ENCODE results near the gene ATG16L1. TPM values are rescaled to one million over a fixed set of nuclear protein-coding genes. Genes with fewer than 3 reads are reported as not detected.

ATG16L1 gene
- total and polyA plus RNA-seq, 2 donors (not counting 3 experiments of a cell fraction or from before 2014, with no cell fraction given): 18.1 to 29.8 TPM

- no TSS peak for BruUV-seq (replicated peaks)
- Histone ChIP-seq H3K79me2 (ENCODE audit: control insufficient read depth, insufficient read depth, low read length) (no peaks in the 10 kb centered on the region), H3K36me3 (ENCODE audit: control insufficient read depth in 2 of 2, extremely low read depth in 1 of 2, insufficient read depth in 2 of 2, low read length in 2 of 2) (no peaks in the 10 kb centered on the region), H3K4me3 (replicated peaks in 1 of 3; ENCODE audit: insufficient read depth in 1 of 3, low read depth in 1 of 3, low read length in 3 of 3) (no peak overlapping the region), H3K27me3 (ENCODE audit: control insufficient read depth in 2 of 2, insufficient read depth in 2 of 2, low read length in 2 of 2) (no peaks in the 10 kb centered on the region), H4K20me1 (replicated peaks; ENCODE audit: control insufficient read depth, extremely low read depth, insufficient read depth, low read length) (no peaks in the 10 kb centered on the region), H3K9me3 (replicated peaks; ENCODE audit: control insufficient read depth, insufficient read depth, low read length) (no peaks in the 10 kb centered on the region), H2AFZ (ENCODE audit: low read depth, low read length) (no peak overlapping the region), H3K4me2 (ENCODE audit: insufficient read depth, low read length) (no peak overlapping the region), H3K9me1 (replicated peaks; ENCODE audit: control insufficient read depth, extremely low read depth, insufficient read depth, low read length) (no peaks in the 10 kb centered on the region), H3K27ac (ENCODE audit: insufficient read depth, low read depth, low read length) (no peak overlapping the region), H3K4me1 (ENCODE audit: control insufficient read depth, extremely low read depth, insufficient read depth, low read length) (no peaks in the 10 kb centered on the region), H3K9ac (replicated peaks; ENCODE audit: extremely low read depth, insufficient read depth, low read length) (no peak overlapping the region)
- intact Hi-C loops (cut with micrococcal nuclease) (no loop called here), dilution Hi-C loops (cut with MboI; ENCODE audit: extremely low pct_ligation_motif_present, low sequenced_read_pairs) (no loop called here)
- FAIRE-seq (no peak), DNase-seq (ENCODE audit: low read depth, low spot score) (no peak)
- POLR2A ChIA-PET: no interaction called here
- CTCF ChIA-PET: interaction anchor here (0.6 kb wide), 1 partner anchor 16 kb away, joined by 4 read pairs; no protein-coding TSS in a partner anchor
- no peak for TF ChIP-seq POLR2A (IDR thresholded peaks at IDR 0.05; ENCODE audit: low read depth, low read length)
- TF ChIP-seq GATA2 (IDR thresholded peaks at IDR 0.05; ENCODE audit: insufficient read depth, insufficient read length, low read depth, low read length): no peak
- TF ChIP-seq MAX (IDR thresholded peaks at IDR 0.05; ENCODE audit: insufficient read depth, insufficient read length): no peak
- no peak for TF ChIP-seq FOS (IDR thresholded peaks at IDR 0.05; ENCODE audit: borderline replicate concordance, insufficient read depth, low read length)
- TF ChIP-seq POLR2AphosphoS5 (IDR thresholded peaks at IDR 0.05; ENCODE audit: insufficient read depth, low read depth, low read length): no peak
- TF ChIP-seq EZH2 (IDR thresholded peaks at IDR 0.05; ENCODE audit: borderline replicate concordance, low read depth, low read length, severe bottlenecking): no peak
- TF ChIP-seq CTCF (IDR thresholded peaks at IDR 0.05; ENCODE audit: extremely low read depth in 1 of 2, insufficient read depth in 1 of 2, low read depth in 1 of 2, low read length in 2 of 2): no peak
- no peak for TF ChIP-seq JUN (IDR thresholded peaks at IDR 0.05; ENCODE audit: borderline replicate concordance, insufficient read depth, insufficient read length, low read depth)
- no peak for TF ChIP-seq MYC (IDR thresholded peaks at IDR 0.05; ENCODE audit: low read depth, low read length)
Measured at GRCh38 chr2:233326500-233326899, 75.0 kb downstream of the ATG16L1 start.
